Measurements from ENCODE around the gene IMPA2.
"Not testable (repeated sequence)": the region's sequence is repeated elsewhere in the genome, so short reads cannot be mapped to it uniquely, and the experiment has no call there.

Gene IMPA2

GRCh38 chr18:11970836-11971226 is 10.5 kb upstream of the IMPA2 start:
- H3K27ac ChIP-seq (ENCODE audit: extremely low read depth, low read depth, low read length); H3K9me3 ChIP-seq (ENCODE audit: control insufficient read depth, insufficient read depth, low read depth, low read length); H3K4me3 ChIP-seq (ENCODE audit: low read depth, low read length); H3K36me3 ChIP-seq (ENCODE audit: control insufficient read depth in 2 of 2, insufficient read depth in 1 of 2, low read length in 2 of 2); H3K4me1 ChIP-seq (ENCODE audit: control insufficient read depth, insufficient read depth, low read length); POLR2A ChIA-PET: not testable (repeated sequence)
- CTCF ChIA-PET, result interaction anchor here (1.0 to 1.8 kb wide), 2 partner anchors 32 to 34 kb away, joined by 3 to 5 read pairs; no protein-coding TSS in a partner anchor

GRCh38 chr18:11972371-11973174 is 8.7 kb upstream of the IMPA2 start:
- ChIA-PET CTCF (interaction anchor here (0.6 to 1.0 kb wide), 2 partner anchors 9 to 37 kb away, joined by 3 to 4 read pairs; no protein-coding TSS in a partner anchor), POLR2A (no interaction called here)
- no peak overlapping the region for H3K4me3 ChIP-seq (ENCODE audit: low read depth, low read length)
- no peaks in the 10 kb centered on the region; the same call in 1 of the 2 replicates for H3K4me1 ChIP-seq (ENCODE audit: control insufficient read depth, insufficient read depth, low read length)
- H3K27ac ChIP-seq (ENCODE audit: extremely low read depth, low read depth, low read length), result no peak overlapping the region
- no peaks in the 10 kb centered on the region for H3K36me3 ChIP-seq (ENCODE audit: control insufficient read depth in 2 of 2, insufficient read depth in 1 of 2, low read length in 2 of 2)
- TF ChIP-seq ZFP69B (tag by site-specific recombination; IDR thresholded peaks at IDR 0.05), result no peak
- no peak for TF ChIP-seq ZNF707 (tag by site-specific recombination; IDR thresholded peaks at IDR 0.05)
- no peak for TF ChIP-seq ZNF37A (tag by site-specific recombination; IDR thresholded peaks at IDR 0.05)
- TF ChIP-seq ZNF658 (tag by site-specific recombination; IDR thresholded peaks at IDR 0.05), result no peak
- no peak for TF ChIP-seq IKZF3 (tag by site-specific recombination; IDR thresholded peaks at IDR 0.05)
- TF ChIP-seq ZNF221 (tag by site-specific recombination; IDR thresholded peaks at IDR 0.05; ENCODE audit: borderline replicate concordance), result no peak
- no peak for TF ChIP-seq ZNF391 (tag by site-specific recombination; IDR thresholded peaks at IDR 0.05; ENCODE audit: borderline replicate concordance, low read depth)
- no peak for TF ChIP-seq KLF8 (tag by site-specific recombination; IDR thresholded peaks at IDR 0.05)
- TF ChIP-seq ZSCAN5A (tag by site-specific recombination; IDR thresholded peaks at IDR 0.05), result no peak
- no peak for TF ChIP-seq ZNF121 (tag by site-specific recombination; IDR thresholded peaks at IDR 0.05)
- no peak for TF ChIP-seq ZNF555 (tag by site-specific recombination; conservative IDR thresholded peaks at IDR 0.05)
- no peak for TF ChIP-seq GFI1B (tag by site-specific recombination; IDR thresholded peaks at IDR 0.05)
- TF ChIP-seq ZNF621 (tag by site-specific recombination; IDR thresholded peaks at IDR 0.05), result no peak
- TF ChIP-seq ZNF394 (tag by site-specific recombination; IDR thresholded peaks at IDR 0.05; ENCODE audit: borderline replicate concordance), result no peak
- TF ChIP-seq PRDM6 (tag by site-specific recombination; IDR thresholded peaks at IDR 0.05), result no peak
- TF ChIP-seq ZNF16 (tag by site-specific recombination; IDR thresholded peaks at IDR 0.05; ENCODE audit: low read depth), result no peak
- TF ChIP-seq CTCF (tag by site-specific recombination; IDR thresholded peaks at IDR 0.05), result no peak
- TF ChIP-seq TSHZ1 (tag by site-specific recombination; IDR thresholded peaks at IDR 0.05; ENCODE audit: borderline replicate concordance), result no peak
- no peak for TF ChIP-seq ZBTB10 (tag by site-specific recombination; IDR thresholded peaks at IDR 0.05)
- no peak for TF ChIP-seq ZNF600 (tag by site-specific recombination; IDR thresholded peaks at IDR 0.05)
- no peaks in the 10 kb centered on the region for H3K9me3 ChIP-seq (ENCODE audit: control insufficient read depth, insufficient read depth, low read depth, low read length)

All from HEK293 (cell line).